ENCODE data around the gene IL4R.
"Not testable (repeated sequence)": the region's sequence is repeated elsewhere in the genome, so short reads cannot be mapped to it uniquely, and the experiment has no call there.

Gene IL4R

GRCh38 chr16:27316038-27316680 is 2.4 kb downstream of the IL4R start:
- no peak for DNase-seq

- no peak for DNase-seq
These were observed 3.5 kb downstream of the IL4R start for GRCh38 chr16:27317320-27317719.

GRCh38 chr16:27317738-27318391 is 4.1 kb downstream of the IL4R start:
- DNase-seq = peak in 1 of 4 experiments; percentile 44

- peak in 3 of 4 experiments; percentile 35 to 51 (median 43) for DNase-seq
These were observed 4.8 kb downstream of the IL4R start for GRCh38 chr16:27318392-27319256.

GRCh38 chr16:27319257-27319965 is 5.6 kb downstream of the IL4R start:
- no peak for DNase-seq

GRCh38 chr16:27320261-27321012 is 6.7 kb downstream of the IL4R start:
- no peak for DNase-seq

- no peak for DNase-seq
These were observed 7.5 kb downstream of the IL4R start for GRCh38 chr16:27321013-27321915.

GRCh38 chr16:27322858-27323780 is 9.3 kb downstream of the IL4R start:
- DNase-seq = no peak

GRCh38 chr16:27323781-27324561 is 10.2 kb downstream of the IL4R start:
- no peak for DNase-seq

GRCh38 chr16:27324851-27325301 is 11.1 kb downstream of the IL4R start:
- DNase-seq = no peak

GRCh38 chr16:27325736-27326135 is 12.0 kb downstream of the IL4R start:
- no peak for DNase-seq

- DNase-seq = no peak
These were observed 12.5 kb downstream of the IL4R start for GRCh38 chr16:27326251-27326650.

- DNase-seq = peak in 1 of 4 experiments; percentile 6
These were observed 13.2 kb downstream of the IL4R start for GRCh38 chr16:27326738-27327585.

GRCh38 chr16:27327586-27327915 is 13.8 kb downstream of the IL4R start:
- no peak for DNase-seq

- DNase-seq = no peak
These were observed 15.2 kb downstream of the IL4R start for GRCh38 chr16:27328937-27329336.

- not testable (repeated sequence) for DNase-seq
These were observed 15.8 kb downstream of the IL4R start for GRCh38 chr16:27329376-27330079.

- no peak for DNase-seq
These were observed 16.8 kb downstream of the IL4R start for GRCh38 chr16:27330542-27330941.

GRCh38 chr16:27332105-27332504 is 18.3 kb downstream of the IL4R start:
- no peak for DNase-seq
